GM21717 (cell line): ENCODE measurements around the gene TBRG4.
"Not testable (repeated sequence)": the region's sequence is repeated elsewhere in the genome, so short reads cannot be mapped to it uniquely, and the experiment has no call there.

Experiments used
- ATAC-seq: cut with Tn5 transposase; IDR thresholded peaks from one replicate; pipeline ENCODE4 v1.9.1; 2021; ENCODE audit warnings: mild to moderate bottlenecking, moderate library complexity; ENCODE audit not compliant: unreplicated experiment

The TBRG4 gene

GRCh38 chr7:45118889-45119331 lies 7.4 kb upstream of the TBRG4 start:
- no peak for ATAC-seq

DNA sequence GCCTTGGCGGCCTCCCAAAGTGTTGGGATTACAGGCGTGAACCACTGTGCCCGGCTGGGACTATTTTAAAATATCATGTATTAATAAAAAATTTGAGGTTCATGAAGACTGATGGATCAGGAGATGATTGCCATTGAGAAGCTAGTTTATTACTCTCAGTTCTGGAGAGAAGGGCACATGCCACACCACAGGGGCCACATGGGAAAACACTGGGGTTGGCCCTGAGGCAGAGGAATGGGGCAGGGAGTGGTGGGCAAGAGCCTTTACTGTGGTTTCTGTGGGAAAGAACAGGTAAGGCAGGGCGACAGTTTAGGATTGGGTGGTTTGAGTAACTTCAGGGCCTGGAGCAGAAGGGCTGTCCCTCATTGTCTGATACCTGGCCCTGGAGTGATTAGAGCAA lies 6.8 kb upstream of the TBRG4 start:
- ATAC-seq: no peak

DNA sequence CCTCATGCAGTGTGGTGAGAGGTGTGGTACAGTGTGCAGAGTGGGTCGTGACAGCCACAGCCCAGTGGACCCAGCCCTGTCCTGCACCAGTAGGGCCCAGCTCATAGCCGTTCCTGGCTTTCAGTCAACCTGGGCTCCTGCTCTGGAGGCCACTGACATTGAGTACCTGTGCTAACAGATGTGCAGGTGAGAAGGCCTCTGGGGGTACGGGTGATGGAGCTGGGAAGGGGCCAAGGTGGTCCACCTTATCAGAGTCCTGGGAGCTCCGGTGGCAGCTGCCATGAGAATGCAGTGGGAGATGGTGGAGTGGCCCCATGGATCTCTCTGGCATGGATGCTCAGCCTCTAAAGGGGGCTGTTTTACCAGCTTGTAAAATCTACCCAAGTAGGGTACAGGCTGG lies 6.1 kb upstream of the TBRG4 start:
- ATAC-seq: no peak

DNA sequence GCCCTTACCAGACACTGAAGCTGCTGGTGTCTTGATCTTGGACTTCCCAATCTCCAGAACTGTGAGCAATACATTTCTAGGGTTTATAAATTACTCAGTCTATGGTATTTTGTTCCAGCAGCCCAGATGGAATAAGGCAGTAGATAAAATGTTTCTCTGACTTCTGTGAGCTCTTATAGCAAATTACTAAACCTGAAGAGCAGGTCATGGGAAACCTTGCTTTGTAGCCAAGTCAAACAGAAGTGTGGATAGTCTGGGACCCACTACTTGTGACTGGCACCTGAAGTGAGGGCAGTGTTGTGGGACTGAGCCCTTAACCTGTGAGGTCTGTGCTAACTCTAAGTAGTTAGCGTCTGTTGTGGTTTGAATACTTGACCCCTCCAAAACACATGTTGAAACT lies 4.6 kb upstream of the TBRG4 start:
- no peak for ATAC-seq

- no peak for ATAC-seq
Measured at GRCh38 chr7:45114926-45115325, 3.4 kb upstream of the TBRG4 start.

- not testable (repeated sequence) for ATAC-seq
Measured at GRCh38 chr7:45114257-45114656, 2.8 kb upstream of the TBRG4 start.

DNA sequence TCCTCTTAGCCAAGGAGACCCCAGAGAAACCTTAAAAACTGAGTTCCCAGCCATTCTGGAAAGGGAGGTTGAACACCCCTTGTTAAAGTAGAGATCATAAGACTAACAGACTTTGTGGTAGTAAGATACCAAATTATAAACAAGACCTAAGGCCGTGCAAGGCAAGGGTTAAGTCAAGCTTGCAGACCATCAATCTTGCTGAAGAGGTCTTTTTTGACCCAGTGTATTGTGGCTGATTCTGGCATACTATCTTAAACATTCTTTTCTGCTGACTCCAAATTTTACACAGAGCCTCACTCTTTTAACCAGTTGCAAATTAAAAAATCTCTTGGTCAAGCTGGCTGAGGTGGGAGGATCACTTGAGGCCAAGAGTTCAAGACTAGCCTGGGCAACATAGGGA lies 1.2 kb upstream of the TBRG4 start:
- no peak for ATAC-seq

GRCh38 chr7:45108863-45109262 lies 2.6 kb downstream of the TBRG4 start:
- no peak for ATAC-seq

- ATAC-seq: no peak
Measured at GRCh38 chr7:45107356-45107755, 4.1 kb downstream of the TBRG4 start.

GRCh38 chr7:45106820-45107219 lies 4.7 kb downstream of the TBRG4 start:
- ATAC-seq: no peak

- ATAC-seq: no peak
Measured at GRCh38 chr7:45105588-45106188, 5.8 kb downstream of the TBRG4 start.

DNA sequence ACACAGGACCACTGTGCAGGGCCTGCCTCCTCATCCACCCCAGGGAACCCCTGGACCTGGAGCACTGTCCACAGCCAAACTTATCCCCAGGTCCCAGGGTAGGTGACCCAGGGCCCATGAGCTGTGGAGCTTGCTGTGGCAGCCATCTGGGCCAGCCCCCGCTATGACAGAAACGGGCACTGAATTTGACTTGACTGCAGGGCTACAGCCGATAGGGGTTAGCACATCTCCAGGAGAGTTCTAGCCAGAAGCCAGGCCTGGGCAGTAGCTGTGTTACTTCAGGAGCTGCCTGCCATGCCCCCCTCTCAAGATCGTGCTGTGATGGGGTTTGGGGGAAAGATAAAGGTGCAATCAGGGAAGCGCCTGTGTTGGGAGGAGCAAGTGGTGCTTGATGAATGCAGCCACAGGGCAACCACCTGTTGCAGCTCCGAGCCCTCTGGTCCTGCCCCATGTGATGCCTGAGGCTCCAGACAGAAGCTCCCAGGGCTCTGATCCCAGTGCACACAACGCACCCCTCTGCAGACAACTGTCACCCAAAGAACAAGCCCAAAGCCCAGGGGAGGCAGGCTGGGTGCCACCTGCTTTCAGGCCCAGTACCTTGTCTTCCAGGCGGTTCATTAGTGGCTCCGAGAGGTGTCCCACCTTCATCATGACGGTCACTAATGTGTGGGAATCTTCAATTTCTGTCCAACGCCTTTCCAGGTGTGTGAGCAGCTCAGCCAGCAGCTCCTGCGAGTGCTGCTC lies 6.5 kb downstream of the TBRG4 start:
- ATAC-seq: no peak

GRCh38 chr7:45103958-45104843 lies 7.3 kb downstream of the TBRG4 start:
- ATAC-seq: no peak

- ATAC-seq: no peak
Measured at GRCh38 chr7:45102785-45103712, 8.4 kb downstream of the TBRG4 start.

DNA sequence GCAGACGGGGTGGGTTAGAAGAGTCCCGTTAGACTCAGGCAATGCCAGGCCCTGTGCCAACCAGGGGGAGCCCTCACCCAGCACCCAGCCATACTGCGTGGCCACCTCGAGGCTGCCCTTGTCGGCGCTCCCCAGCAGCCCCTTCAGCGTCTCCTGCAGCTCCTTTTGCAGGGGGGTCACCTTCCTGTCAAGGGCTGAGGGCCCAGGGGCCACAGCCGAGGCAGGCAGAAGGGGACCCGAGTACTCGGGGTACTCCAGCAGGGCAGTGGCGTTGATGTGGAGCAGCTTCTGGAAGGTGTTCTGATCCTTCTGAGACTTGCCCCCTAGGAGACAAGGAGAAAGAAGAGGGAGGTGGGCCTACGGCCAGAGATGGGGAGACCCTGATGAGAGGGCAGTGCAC lies 9.7 kb downstream of the TBRG4 start:
- ATAC-seq: no peak

DNA sequence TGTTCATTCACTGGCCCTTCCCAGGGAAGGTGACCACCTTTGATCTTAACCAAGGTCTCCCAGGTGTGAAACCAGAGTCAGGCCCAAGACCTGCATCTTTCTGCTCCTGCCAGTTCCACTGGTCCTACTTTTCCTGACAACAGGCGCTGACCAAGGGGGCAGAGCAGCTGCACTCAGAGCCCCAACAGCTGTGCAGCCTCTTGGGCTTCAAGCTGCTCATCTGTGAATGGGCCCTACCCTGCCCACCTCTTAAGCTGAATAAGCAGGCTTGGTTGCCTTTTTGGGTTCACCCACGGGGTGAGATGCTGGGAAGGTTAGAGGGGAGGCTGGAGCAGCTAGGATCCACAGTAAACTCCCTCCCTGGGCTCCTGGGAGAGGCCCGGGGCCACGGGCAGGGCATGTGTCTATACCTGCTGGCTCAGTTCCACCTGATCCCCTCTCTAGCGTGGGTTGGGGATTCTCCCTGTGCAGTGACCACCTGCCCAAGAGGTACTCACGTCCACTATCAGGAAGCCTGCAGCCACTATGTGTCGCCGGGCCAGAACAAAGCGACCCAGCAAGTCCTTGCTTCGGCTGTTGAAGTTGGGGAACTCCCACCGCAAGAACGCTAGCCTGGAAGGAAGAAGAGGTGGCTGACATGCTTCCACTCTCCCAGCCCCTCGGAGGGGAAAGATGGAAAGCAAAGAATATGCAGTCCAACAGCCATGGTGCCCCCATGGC lies 10.6 kb downstream of the TBRG4 start:
- ATAC-seq: no peak

DNA sequence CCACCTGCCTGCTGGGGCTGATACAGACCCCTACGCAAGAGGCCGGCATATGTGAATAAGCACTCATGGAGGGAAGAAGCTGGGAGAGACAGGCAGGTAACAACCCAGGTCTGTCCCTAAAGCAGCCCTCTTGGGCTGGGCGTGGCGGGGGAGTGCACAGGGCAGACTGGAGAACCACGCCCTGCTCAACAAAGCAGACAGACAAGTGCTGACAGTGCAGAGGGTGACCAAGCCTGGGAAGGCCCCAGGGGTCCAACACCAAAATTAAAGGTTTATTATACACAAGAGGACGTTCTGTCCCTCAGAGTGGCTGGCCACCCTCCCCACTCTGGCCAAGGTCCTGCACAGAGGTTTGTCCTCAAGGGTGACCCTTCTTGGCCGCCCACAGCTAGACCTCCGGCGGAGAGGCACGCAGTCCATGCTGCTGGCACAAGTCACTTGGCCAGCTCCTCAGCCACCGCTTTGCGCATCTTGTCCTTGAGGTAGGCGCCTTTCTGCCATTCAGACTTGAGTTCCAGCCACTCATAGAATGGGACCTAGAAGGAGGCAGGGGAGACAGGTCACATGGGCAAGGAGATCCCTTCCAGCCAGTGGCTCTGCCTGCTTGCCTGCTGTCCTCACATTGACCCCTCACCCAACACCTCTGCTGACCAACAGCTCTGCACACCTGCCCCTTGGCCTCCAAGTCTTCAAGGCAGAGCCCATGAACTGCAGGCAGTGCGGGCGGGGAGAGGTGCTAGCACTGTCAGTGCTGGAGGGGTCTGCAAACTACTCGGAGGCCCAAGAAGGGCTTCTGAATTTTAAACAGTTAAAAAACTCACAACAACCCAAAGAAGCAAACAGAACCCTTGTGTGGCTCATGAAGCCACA lies 11.4 kb downstream of the TBRG4 start:
- ATAC-seq: no peak

DNA sequence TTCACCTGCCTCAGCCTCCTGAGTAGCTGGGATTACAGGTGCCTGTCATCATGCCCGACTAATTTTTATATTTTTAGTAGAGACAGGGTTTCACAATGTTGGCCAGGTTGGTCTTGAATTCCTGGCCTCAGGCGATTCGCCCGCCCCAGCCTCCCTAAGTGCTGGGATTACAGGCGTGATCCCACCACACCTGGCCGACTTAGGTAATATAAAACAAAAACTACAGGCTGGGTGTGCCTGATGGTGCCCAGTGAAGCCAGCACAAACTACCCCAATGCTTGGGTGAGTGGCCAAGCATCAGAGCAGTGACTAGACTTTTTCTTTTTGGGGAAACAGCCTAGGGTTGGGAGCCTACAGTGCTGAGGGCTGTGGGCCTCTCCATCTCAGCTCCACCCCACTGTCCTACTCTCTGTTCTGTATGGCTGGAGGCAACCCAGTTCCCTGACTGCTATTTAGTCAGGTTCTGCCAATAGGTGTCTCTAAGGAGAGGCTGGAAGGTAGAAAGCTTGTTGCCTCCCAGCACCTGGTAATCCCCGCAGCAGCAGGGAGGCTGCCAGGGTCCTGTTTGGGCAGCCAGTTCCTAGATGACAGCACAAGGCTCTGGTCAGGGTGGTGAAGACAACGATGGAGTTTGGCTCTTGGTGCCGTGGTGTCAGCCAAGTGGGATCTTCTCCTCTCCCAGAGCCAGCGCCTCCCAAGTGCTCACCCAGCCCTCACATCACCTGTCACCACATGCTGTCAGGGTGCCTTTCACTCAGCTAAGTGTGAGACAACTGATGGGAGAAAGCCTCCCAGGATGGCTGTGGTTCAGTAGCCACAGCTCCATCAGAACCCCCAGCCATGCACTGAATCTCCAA lies 12.3 kb downstream of the TBRG4 start:
- ATAC-seq: no peak
